ENCODE data around the gene FBXL19. TPM values are rescaled to one million over a fixed set of nuclear protein-coding genes. Genes with fewer than 3 reads are reported as not detected.
A peak's percentile ranks its signal among the peaks of the same experiment; 100 is the strongest.

FBXL19 gene
- total and polyA plus RNA-seq, 2 of the 13 experiments (the other 11 are each of a cell fraction or from before 2014, with no cell fraction given), result 6.0 to 13.7 TPM

- TF ChIP-seq, protein P1, sequence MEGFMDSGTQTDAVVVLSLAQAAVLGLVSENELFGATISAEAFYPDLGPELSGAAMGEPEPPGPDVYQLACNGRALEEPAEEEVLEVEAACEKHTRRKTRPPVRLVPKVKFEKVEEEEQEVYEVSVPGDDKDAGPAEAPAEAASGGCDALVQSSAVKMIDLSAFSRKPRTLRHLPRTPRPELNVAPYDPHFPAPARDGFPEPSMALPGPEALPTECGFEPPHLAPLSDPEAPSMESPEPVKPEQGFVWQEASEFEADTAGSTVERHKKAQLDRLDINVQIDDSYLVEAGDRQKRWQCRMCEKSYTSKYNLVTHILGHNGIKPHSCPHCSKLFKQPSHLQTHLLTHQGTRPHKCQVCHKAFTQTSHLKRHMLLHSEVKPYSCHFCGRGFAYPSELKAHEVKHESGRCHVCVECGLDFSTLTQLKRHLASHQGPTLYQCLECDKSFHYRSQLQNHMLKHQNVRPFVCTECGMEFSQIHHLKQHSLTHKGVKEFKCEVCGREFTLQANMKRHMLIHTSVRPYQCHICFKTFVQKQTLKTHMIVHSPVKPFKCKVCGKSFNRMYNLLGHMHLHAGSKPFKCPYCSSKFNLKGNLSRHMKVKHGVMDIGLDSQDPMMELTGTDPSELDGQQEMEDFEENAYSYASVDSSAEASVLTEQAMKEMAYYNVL (CRISPR knock-in tag; IDR thresholded peaks at IDR 0.05; ENCODE audit: borderline replicate concordance), result peak; percentile 5; the same call in 1 of the 2 replicates
- TF ChIP-seq HNRNPK (IDR thresholded peaks at IDR 0.05; ENCODE audit: low read depth, low read length, poor library complexity, severe bottlenecking) (peak; percentile 99), ELF1 (CRISPR knock-in tag; IDR thresholded peaks at IDR 0.05) (peak; percentile 15; the same call in 1 of the 2 replicates), ZNF121 (CRISPR knock-in tag; IDR thresholded peaks at IDR 0.05) (no peak), MED1 (CRISPR knock-in tag; IDR thresholded peaks at IDR 0.05) (no peak), ZNF263 (CRISPR knock-in tag; IDR thresholded peaks at IDR 0.05) (peak; percentile 90), TAF15 (IDR thresholded peaks at IDR 0.05; ENCODE audit: low read depth, low read length, poor library complexity, severe bottlenecking) (peak; percentile 14), NKX3-1 (CRISPR knock-in tag; IDR thresholded peaks at IDR 0.05) (no peak), SRSF9 (IDR thresholded peaks at IDR 0.05; ENCODE audit: borderline replicate concordance, insufficient read depth, low read depth, low read length, poor library complexity, severe bottlenecking) (no peak), PCBP1 (IDR thresholded peaks at IDR 0.05; ENCODE audit: borderline replicate concordance, low read depth, low read length) (peak; percentile 92; the same call in 1 of the 2 replicates), ZSCAN25 (CRISPR knock-in tag; IDR thresholded peaks at IDR 0.05) (peak; percentile 29; the same call in 1 of the 2 replicates), ZNF569 (CRISPR knock-in tag; IDR thresholded peaks at IDR 0.05; ENCODE audit: borderline replicate concordance) (no peak), ZNF768 (CRISPR knock-in tag; IDR thresholded peaks at IDR 0.05) (0 out of 2 replicates have a peak, but pooled peaks have one; percentile 8)
- TF ChIP-seq, protein P2, sequence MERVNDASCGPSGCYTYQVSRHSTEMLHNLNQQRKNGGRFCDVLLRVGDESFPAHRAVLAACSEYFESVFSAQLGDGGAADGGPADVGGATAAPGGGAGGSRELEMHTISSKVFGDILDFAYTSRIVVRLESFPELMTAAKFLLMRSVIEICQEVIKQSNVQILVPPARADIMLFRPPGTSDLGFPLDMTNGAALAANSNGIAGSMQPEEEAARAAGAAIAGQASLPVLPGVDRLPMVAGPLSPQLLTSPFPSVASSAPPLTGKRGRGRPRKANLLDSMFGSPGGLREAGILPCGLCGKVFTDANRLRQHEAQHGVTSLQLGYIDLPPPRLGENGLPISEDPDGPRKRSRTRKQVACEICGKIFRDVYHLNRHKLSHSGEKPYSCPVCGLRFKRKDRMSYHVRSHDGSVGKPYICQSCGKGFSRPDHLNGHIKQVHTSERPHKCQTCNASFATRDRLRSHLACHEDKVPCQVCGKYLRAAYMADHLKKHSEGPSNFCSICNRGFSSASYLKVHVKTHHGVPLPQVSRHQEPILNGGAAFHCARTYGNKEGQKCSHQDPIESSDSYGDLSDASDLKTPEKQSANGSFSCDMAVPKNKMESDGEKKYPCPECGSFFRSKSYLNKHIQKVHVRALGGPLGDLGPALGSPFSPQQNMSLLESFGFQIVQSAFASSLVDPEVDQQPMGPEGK (CRISPR knock-in tag; IDR thresholded peaks at IDR 0.05), result peak; percentile 86
Observed at GRCh38 chr16:30923554-30924075, at the start of gene FBXL19 (continued).

Data from HepG2 (cell line).